Measurements from ENCODE around the gene ASTN2.

ASTN2 gene

DNA sequence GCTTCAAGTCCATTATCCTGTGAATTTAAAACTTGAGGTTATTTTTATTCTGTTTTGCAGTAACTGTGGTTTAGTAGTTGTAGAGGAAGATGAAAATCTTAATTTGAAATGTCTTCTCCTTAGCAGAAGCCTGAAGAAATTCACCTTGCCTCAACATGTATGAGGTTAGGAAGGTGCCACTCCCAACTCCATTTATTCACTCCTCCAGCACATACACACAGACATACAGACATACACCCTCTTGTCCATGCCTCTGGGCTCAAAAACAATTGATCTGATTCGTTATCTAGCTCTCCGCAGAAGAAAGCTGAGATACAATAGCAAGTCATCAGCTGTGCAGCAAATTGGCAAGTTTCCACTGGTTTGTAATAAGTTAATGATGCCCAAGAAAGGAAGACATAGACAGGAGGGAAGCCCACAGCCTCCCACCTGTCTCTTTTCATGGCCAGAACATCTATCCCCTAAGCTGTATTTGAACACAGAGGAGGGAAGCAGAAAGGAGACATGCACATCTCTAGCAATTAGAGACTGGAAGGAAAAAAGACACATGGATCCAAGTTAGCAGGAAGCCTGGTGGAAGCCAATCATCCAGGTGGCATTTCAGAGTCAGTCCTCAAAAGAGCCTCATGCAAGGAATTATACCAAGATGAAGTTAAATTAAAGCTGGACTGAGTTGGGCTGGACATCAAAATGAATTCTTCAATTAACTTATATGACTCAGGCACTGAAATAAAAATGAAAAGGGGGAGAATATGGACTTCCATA is 257.9 kb downstream of the ASTN2 start:
- no peak for DNase-seq (ENCODE audit: extremely low read depth, low read depth)
- TF ChIP-seq CTCF (IDR thresholded peaks at IDR 0.05; ENCODE audit: low read depth, low read length, missing control alignments): no peak
- no peak overlapping the region for H3K4me3 ChIP-seq (replicated peaks; ENCODE audit: low read depth, low read length)

DNA sequence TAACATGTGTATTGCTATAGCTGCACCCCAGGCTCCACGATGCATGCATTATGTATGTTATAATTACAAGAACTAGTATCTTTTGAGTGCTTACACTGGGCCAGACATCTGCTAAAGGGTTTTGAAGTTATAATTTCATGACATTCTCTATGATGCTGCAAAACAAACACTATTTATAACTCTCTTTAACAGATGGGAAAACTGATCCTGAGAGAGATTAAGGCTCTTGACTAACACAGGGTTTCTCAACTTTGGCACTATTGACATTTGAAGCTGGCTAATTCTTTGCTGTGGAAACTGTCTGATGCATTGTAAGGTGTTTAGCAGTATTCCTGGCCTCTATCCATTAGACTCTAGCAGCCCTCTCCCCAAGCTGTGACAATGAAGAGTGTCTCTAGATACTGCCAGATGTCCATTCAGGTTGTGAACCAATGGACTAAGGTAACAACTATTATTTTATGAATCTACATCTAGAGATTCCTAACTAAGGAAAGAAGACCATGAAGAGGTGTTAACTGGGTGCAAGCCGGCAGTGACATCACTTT is 258.6 kb downstream of the ASTN2 start:
- no peak for TF ChIP-seq CTCF (IDR thresholded peaks at IDR 0.05; ENCODE audit: low read depth, low read length, missing control alignments)
- no peak for DNase-seq (ENCODE audit: extremely low read depth, low read depth)
- H3K4me3 ChIP-seq (replicated peaks; ENCODE audit: low read depth, low read length): no peak overlapping the region

GRCh38 chr9:117153021-117153420 is 261.8 kb downstream of the ASTN2 start:
- no peak overlapping the region for H3K4me3 ChIP-seq (replicated peaks; ENCODE audit: low read depth, low read length)
- peak; percentile 3 for DNase-seq (ENCODE audit: extremely low read depth, low read depth)
- no peak for TF ChIP-seq CTCF (IDR thresholded peaks at IDR 0.05; ENCODE audit: low read depth, low read length, missing control alignments)

DNA sequence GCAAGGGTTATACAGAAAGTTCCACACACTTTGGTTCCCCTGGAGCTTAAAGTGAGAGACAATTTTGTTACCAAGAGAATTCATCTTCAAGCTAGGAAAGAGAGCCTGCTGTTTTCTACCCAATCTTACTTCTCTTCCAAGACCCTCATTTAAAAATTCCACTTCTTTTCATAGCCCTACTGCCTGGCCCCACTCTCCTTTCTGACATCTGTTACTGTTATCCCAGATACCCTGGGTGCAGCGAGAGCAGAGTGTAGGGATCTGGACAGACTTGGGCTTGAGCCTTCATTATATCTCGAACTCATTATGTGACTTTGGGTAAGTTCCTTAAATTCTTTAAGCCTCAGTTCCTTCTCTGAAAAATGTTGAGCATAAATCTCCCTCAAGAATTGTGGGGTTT is 263.1 kb downstream of the ASTN2 start:
- no peak overlapping the region for H3K4me3 ChIP-seq (replicated peaks; ENCODE audit: low read depth, low read length)
- TF ChIP-seq CTCF (IDR thresholded peaks at IDR 0.05; ENCODE audit: low read depth, low read length, missing control alignments): no peak
- no peak for DNase-seq (ENCODE audit: extremely low read depth, low read depth)

DNA sequence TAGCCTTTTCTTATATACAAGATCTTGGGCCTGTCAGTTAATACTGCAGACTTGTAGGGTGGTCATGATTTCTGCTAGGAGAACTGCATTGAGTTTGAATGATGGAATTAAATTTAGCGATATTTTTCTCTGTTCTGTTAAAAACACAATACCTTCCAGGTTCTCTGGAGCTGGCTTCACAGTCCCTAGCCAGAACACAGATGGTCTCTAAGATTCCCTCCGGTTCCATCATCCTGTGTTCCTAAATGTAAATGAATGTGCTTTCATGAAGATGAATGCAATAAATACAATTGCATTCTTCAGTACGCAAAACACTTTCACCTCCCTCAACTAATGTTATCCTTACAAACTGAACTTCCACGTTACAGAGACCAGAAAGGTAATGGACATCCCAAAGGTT is 264.9 kb downstream of the ASTN2 start:
- DNase-seq (ENCODE audit: extremely low read depth, low read depth): no peak
- no peak for TF ChIP-seq CTCF (IDR thresholded peaks at IDR 0.05; ENCODE audit: low read depth, low read length, missing control alignments)
- no peak overlapping the region for H3K4me3 ChIP-seq (replicated peaks; ENCODE audit: low read depth, low read length)

- H3K4me3 ChIP-seq (replicated peaks; ENCODE audit: low read depth, low read length): no peak overlapping the region
- no peak for TF ChIP-seq CTCF (IDR thresholded peaks at IDR 0.05; ENCODE audit: low read depth, low read length, missing control alignments)
- DNase-seq (ENCODE audit: extremely low read depth, low read depth): no peak
Measured at GRCh38 chr9:117145811-117146490, 268.9 kb downstream of the ASTN2 start.

Data from HFF-Myc (cell line).